Eye (tissue), 1 donor: ENCODE measurements around the gene MX1.

Experiments
- DNase-seq: peaks from one replicate; pipeline ENCODE4 v3.0.0-alpha.2; 2015

The MX1 gene

DNA sequence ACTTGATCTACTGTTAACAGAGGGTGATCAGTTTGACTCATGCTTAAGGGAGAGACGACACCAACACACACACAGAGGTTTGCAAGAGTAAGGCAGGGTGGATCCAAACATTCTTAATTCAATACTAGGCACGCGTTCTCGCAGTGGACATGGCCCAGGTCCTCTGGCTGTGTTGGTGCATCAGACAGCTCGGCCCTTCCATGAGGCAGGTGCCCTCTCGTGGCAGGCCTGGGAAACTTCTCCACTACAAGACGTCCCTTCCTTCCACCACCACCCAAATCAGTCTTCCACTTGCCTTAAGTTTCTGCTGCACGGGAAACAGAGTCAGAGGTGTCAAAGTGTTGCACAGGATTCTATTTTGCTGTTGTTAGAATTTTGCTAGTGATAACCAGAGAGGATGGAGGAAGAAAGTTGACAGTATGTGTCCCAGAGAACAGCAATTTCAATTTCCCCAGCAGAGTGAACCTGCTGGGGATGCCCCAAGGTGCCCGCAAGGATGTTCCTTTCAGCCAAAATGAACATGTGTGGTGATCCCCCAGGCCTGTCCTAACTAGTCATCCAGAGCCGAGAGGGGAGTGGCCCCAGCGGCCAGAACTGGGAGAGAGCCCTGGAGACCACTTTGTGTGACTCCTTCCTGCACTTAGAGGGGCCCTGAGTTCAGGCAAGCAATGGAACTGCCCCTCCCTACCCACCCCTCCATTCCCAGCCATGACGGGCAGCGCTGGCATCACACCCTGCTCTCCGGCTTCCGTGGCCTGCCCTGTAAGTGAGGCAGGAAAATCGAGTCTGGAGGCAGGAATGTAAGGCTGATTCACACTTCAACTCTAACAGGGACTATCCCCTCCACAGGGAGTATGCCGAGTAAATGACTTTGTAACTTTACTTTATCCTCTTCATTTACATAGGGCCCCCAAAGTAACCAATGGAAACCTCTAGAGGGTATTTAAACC lies 34.8 kb downstream of the MX1 start:
- peak; percentile 76 for DNase-seq

DNA sequence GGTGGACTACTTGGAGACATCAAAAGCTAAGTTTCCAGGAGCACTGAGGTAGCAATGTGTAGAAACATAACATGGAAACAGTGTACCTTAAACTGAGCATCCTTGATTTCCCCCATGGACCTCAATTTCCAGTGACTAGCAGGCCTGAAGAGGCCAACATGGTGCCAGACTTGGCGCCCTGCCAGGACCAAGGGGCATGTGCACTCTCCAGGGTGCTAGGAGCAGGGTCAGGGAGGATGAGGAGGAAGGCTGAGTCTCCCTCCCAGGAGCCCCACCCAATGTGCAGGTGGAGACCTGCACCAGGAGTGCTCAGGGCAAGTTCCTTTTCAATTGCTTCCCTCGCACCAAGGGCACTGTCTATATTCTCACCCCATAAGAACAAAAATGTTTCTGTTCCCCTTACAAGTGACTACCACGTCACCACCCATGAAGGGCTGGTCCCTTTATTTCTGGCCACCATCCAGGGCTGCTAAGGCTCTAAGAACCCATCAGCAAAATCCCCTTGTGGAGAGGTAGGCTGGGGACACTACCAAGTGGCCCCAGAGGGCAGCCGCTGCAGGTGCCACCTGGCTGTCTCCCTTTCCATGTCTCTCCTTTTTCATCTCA lies 39.2 kb downstream of the MX1 start:
- no peak for DNase-seq

DNA sequence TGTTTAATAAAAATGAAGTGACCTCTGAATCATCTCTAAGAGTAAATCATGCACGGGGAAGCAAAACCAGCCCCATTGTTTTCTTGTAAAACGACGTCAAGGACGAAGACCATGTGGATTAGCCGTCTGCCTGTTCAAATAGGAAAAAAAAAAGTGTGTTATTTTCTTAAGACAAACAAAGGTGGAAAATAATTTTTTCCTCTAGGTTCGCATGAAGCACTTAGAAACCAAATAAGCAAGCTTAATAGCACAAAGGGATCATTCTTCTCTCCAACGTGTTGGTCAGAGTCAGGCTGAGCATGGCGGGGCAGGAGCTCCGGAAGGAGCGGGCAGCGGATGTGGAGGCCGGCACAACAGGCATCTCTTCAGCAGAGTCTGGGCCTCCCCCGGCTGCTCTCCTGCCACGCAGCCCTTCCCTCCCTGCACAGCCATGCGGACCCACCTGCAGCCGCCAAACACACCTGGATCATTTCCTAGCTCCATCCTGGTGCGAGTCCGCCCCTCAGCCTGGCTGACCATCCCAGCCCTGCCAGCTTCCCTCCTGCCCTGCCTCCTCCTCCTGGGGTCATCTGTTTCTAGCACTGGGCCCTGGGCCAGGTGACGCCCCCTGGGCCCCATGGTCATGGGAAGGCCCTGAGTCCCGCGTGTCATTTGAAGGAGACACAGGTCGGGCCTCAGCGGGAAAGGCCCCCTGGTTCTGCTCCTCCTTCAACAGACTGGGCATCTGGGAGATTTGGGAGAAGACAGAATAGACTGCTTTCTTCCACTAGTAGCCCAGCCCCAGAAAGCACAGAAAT lies 40.2 kb downstream of the MX1 start:
- DNase-seq: no peak

DNA sequence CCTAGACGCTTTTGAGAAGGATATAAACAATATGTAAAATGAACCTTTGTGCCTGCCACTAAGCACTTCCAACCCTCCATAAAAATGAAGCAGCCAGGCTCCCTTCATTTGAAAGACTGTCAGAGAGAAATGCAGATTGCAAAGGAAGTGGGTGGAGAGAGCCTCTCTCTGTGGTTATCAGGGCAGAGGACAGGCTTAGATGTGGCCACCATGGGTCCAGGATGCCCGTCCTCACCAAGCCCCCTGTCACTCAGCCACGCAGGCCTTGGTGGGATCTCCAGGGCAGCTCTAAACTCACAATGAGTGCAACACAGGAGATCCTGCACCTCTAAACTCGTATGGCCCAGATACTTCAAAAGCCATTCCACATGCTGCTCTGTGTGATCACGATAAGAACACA lies 44.0 kb downstream of the MX1 start:
- no peak for DNase-seq

DNA sequence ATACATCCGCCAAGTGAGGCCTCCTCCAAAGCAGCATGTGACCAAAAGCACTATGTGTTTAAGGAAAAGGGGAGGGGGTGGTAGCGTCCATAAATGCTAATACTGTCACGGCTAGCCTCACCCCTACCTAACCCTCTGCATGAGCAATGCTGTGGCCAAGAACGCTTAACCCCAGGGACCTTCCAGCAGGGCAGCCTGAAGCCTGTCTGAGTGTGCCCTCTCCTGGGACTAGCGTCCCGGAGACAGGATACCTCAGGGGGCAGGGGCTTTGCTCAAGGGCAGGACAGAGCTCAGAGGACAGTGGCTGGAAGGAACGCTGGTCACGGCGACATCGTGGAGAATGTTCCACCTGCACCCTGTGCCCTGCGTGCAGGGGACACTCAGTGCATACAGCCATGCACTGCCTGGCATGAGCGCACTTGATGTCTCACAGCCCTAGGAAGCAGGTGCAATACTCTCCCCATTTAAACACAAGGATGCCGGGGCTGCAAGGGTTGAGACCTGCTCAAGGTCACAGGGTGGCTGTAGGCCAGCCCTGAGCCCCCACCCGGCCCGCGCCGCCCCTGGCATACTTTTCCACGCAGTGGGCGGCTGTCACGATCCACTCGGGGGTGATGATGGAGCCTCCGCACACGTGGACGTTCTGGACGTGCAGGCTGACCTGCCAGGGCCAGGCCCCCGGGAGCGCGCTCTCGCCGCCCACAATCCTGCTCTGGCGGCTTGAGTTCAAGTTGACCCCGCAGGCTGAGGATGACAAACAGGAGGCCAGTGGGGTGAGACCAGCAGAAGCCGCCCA lies 46.9 kb downstream of the MX1 start:
- no peak for DNase-seq

DNA sequence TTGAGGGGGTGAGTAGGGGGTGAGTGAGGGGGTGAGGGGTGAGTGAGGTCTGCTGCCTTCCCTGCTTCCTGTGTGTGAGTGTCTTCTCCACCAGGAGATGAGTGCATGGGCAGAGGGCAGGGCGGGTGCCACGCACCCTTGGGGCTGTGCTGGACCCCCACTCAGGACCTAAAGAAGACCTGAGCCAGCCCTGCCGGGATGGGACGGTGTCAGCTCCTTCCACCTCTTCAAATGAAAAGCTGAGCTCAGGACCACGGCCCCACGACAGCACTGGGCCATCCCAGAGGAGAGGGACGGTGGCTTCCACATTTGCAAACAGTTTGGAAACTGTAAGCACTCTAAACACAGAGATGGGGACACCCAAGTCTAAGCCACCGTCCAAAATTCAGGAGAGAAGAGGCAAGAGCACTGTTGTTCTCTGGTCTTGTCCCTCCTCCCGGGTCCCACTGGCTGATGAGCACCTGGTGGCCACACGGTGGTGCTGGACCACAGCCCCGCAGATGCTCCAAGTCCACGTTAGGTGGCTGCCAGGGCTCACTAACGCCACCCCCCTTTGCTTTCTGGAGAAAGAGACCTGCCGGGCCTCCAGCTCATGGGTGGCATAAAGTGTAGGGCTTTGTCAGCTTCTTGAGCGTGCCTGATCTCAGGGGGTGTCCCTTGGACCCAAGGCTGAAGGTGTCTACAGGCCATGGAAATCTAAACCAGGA lies 49.8 kb downstream of the MX1 start:
- no peak for DNase-seq

DNA sequence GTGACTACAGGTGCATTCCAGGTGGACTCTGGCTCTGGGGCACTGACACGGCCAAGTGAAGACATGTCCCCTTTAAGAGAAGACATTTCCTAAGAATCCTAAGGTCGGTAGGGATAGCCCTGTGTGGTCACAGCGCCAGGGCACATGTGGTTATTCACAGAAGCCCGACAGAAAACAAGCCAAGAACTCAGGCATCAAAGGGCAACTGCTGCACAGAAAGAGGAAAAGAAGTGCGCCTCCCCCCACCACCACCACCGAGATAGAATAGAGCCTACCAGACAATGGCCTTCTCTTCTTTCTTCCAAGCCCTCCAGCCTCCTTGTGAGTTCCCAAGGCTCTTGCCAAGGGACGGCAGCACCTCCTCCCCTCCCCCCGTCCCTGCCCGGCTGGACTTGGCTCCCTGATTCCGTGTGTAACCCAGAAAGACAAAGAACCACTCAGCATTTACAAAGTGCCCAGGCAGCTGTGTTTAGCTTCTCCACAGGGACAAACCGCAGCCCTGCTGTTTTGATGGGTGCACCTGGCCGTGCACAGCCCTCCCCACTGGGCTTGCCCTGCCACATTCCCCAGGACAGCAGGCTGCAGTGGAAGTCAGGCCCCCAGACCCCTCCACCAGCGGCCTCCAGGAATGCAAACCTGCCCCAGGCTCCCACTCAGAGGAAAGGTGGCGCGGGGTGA lies 51.7 kb downstream of the MX1 start:
- no peak for DNase-seq

DNA sequence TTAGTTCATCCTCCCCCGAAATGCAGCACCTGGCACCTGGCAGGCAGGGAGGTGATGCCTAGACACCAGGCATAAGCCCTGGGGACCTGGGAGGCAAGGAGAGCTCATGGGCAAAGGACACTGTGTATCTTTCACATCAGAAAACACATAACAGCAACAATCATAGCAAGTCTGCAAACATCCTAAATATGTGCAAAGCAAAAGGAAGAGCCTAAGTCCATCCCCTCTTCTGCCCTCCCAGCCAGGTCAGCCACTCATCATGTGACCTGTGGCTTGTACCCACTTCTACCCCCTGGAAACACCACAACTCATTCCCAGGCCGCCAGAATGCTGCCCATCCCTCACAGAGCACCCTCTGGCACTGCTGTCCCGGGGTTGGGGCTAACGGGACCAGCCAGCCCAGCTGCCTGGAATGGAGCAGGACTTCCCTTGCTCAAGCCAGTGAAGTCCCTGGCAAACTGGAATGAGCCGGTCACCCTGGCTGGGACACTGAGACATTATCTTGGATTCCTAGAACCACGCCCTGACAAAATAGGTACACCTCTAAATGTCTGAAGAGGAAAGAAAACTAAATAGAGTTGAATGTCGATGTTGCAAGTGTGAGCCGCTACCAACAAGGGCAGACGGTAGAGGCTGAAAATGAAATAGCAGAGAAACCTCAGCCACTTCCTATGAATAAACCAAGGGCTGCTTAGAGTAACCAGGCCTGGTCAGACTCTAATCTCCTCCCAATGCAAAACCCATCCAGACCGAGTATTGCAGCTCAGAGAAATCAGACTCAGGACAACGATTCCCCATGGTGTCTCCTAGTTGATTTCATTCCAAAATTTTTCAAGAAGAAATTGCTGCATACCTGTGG lies 52.5 kb downstream of the MX1 start:
- no peak for DNase-seq

DNA sequence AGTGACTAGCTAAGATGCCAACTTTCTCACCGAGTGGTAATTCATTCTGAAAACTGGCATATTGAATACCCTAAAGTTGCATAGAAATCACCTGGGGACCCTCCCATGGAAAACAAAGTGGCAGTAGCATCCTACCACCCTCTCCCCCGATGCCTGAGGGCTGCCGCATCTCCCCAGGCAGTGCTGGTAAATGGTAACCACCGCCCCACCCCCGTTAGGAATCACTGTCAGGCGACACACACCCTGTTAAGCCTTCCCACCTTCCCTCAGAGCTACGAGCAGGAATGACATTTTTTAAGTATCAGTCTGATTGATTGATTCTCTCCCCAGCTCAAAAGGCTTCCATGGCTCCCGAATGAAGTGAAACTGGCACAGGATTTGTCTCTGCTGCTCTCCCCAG lies 53.6 kb downstream of the MX1 start:
- DNase-seq: no peak

DNA sequence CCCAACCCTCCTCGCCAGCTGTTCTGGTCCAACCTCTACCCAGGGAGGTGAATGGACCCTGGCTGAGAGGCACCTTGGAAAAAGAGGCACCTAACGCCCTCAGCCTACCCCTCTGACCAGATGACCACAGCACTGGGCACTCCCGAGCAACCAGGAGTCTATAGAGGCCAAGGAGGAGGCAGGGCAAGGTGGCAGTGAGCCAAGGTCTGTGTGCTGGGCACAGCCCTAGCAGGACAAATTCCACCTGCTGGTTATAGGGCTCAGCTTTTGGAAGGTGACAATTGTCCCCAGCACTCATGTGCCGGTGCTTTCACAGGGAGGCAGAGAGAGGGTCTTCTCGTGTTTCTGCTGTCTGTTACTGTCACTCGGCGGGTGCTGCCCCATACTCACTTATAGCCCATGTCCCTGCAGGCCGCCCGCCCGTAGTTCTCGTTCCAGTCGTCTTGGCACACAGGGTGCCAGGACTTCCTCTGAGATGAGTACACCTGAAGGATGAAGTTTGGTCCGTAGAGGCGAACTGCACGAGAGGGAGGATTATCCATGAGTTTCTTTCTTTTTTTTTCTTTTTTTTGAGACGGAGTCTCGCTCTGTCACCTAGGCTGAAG lies 54.1 kb downstream of the MX1 start:
- DNase-seq: no peak

DNA sequence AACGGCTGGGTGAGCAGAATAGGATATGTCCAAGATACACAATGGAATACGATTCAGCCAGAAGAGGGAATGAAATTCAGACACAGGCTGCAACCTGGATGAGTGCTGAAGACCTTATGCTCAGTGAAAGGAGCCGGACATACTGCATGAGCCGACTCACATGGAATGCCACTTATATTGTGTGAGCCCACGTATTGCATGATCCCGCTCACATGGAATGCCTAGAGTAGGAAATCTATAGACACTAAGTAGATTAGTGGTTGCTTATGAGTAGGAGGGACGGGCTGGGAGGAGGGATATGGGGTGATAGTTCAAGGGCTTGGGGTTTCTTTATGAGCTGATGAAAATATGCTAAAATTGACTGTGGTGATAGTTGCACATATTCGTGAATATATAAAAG lies 55.2 kb downstream of the MX1 start:
- DNase-seq: no peak

DNA sequence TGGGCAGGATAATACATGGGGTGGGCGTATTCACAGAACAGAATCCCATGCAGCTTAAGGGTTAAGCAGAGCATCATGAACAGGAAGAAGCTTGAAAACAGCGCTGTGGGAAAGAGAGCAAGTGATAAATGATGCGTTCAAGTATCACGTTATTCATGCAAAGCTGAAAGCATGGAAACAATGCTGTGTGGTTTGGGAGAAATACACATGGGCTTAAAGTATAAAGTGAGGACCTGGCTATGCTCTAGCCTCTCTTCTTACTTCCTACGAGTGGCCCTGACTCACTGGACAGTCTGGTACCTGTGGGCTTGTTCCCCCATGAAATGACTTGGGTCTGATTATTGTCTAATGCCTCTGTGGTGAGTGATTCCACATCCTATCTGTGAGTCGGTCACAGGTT lies 56.3 kb downstream of the MX1 start:
- DNase-seq: no peak

DNA sequence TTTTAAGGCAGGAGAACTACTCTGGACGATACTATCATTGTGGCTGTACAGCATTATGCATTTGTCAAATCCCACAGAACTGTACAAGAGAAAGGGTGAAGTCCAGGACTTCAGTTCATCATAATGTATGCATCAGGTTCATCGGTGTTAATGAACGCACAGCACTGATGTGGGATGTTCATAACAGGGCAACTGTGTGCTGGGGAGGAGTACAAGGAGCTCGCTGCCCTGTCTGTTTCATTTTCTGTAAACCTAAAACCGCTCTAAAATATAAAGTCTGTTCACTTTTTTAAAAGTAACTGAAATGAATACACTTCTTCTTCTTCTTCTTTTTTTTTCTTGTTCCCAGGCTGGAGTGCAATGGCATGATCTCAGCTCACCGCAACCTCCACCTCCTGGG lies 56.9 kb downstream of the MX1 start:
- no peak for DNase-seq

DNA sequence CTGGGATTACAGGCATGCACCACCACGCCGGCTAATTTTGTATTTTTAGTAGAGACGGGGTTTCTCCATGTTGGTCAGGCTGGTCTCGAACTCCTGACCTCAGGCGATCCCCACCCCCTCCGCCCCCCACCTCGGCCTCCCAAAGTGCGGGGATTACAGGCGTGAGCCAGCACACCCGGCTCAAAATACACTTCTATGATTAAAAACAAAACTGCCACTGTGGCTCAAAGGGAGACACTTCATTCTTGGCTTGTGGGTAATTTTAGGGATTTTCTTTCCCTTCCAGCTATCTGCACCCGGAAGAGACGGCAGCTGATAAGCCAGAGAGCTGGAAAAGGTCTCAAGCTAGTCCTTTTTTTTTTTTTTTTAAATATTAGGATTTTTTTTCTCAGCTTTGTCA lies 57.4 kb downstream of the MX1 start:
- no peak for DNase-seq

DNA sequence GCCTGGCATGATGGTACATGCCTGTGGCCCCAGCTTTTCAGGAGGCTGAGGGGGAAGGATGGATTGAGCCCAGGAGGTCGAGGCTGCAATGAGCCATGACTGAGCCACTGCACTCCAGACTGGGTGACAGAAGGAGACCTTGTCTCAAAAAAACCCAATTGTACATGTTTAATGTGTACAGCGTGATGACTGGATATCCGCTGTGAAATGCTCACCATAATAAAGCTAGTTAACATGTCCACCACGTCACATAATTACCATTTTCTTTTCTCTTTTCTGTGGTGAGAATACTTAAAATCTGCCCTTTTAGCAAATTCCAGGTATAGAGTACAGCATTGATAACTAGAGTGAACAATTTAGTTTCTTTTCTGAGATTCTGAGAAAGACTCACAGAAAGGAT lies 57.9 kb downstream of the MX1 start:
- DNase-seq: no peak

DNA sequence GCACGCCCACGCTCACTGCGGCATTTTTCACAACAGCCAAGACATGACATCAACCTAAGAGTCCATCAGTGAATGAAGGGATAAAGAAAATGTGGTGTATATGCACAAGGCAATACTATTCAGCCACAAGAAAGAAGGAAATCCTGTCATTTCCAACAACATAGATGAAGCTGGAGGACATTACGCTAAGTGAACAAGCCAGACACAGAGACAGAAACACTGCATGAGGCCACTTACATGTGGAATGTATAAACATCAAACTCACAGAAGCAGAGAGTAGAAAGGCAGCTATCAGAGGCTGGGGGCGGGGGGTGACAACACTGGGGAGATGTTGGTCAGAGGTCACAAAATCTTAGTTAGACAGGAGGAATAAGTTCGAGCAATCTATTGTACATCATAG lies 61.0 kb downstream of the MX1 start:
- no peak for DNase-seq

DNA sequence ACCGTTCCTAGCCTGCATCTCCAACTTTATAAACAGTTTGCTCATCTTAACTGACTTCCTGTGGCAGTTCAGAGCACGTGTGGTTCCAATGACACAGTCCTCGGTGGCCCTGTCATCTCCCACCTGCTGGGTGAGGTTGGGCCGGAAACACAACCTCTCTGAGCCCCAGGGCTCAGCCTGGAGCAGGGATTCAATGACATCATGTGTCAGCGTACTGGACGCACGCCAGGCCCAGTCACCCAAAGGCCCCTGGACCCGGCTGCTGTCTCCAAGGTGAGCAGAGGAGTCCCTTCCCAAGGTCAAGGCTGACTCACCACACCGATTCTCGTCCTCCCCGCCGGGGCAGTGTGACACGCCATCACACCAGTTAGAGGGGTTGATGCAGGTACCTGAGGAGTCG lies 62.0 kb downstream of the MX1 start:
- no peak for DNase-seq

DNA sequence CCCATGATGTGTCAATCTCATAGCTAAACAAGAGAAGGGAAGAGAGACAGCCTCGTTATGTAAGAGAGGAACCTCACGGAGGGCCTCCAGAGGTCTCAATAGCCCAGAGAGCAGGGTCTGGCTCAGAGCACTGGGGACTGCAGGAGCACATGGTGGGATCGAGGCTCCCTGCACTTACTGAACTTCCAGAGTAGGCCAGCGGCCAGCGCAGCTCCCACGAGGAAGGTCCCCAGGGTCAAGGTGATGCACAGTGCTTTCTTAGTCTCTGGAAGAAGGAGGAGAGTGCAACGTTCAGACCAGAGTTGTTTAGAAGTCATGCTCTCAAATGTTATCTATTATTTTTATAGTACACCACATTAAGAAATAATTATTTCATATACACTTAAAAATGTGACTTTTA lies 63.3 kb downstream of the MX1 start:
- DNase-seq: no peak

DNA sequence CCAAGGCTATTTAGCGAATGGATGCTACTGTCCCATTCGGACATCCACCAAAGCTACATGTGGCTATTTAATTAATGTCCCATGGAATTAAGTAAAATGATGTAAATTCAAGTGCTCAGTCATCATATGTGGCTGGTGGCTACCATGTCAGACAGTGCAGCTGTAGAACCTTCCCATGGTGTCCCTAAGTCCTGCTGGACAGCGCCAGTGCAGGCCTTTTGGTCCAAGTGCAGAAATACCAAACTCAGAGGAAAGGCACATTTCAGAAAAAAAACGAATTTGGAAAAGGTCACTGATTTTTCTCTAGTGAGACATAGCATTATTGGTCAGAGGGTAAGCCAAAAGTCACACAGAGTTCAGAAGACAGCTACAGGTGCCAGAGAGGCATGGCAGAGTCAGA lies 64.3 kb downstream of the MX1 start:
- no peak for DNase-seq

DNA sequence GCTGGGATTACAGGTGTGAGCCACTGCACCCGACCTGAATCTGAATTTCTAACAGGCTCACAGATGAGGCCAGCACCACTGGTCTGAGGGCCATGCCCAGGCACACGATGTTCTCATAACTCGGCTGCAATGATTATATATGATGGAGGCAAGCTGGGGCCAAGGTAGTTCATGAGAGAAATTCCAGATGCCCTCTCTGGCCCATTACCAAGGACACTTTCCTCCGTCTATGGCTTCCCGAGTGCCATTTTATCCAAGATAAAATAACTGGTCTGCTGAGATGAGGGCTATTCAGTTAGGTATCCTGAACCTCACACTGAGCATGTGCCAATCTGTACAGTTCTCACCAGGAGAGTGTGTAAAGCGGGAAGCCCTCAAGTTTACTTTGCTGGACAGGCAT lies 65.4 kb downstream of the MX1 start:
- DNase-seq: no peak
